Hematopoietic multipotent progenitor cell treated with erythropoietin and hydrocortisone succinate and interleukin-3 and kit ligand, for 6 days (in vitro differentiated cells): ENCODE measurements around the gene OR52K1.
"Not testable (repeated sequence)": the region's sequence is repeated elsewhere in the genome, so short reads cannot be mapped to it uniquely, and the experiment has no call there.

Experiments used
- DNase-seq: peaks from one replicate; pipeline ENCODE4 v3.0.0-alpha.2; 2015

Gene OR52K1

DNA sequence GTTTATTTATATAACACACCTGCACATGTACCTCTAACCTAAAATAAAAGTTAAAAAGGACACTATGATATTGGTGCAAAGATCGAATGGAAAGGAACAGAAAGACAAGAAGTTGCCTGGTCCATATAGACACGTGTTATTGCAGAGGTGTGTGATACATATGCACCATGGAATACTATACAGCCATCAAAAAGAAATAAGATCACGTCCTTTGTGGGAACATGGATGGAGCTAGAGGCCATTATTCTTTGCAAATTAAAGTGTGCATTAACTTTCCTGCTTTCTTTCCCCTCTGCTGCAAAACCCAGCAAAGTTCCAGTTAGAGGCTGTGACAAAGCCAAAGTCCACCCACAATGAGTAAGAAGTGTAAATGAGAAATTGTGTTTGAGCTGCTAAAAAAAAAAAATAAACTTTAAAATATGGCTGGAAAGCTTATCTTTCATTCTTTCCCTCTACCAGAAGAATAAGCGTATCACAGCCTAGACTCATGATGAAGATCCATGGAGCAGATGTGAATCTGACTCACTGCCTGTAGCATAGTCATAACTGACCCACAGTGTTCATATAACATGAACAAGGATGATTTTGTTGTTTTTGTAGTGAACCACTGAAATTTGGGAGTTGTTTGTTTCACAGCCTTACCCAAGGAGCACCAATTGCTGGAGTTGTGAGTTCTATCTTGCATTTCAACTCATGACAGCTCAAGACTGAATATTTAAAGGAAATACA, 9.6 kb downstream of the OR52K1 start:
- no peak for DNase-seq

DNA sequence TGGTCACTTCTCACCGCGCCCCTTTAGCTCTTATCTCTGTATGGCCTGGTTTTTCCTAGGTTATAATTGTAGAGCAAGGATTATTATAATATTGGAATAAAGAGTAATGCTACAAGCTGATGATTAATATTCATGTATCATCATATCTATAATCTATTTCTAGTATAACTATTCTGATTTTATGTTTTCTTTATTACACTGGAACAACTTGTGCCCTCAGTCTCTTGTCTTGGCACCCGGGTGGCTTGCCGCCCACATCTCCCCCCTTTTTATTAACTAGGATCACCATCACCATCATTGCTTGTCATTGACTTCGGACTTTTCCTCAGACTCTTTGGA, 11.0 kb downstream of the OR52K1 start:
- DNase-seq: no peak

DNA sequence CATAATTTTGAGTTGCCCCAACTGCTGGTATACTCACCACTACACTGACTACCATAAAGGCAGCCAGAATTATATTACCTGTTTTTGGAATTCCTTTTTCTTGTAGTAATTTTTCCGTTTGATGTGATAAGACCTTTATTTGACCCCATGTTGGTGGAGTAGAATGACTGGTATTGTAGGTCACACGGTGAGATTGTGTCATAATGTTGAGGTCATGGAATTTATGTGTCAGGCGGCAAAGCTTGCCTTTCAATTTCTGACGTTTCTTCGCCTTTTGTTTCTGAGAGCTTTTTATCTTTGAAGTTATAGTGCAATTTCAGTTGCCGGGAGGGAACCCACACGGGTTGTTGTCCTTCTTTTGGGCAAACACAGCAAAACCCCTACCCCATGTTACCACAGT, 13.0 kb downstream of the OR52K1 start:
- no peak for DNase-seq

DNA sequence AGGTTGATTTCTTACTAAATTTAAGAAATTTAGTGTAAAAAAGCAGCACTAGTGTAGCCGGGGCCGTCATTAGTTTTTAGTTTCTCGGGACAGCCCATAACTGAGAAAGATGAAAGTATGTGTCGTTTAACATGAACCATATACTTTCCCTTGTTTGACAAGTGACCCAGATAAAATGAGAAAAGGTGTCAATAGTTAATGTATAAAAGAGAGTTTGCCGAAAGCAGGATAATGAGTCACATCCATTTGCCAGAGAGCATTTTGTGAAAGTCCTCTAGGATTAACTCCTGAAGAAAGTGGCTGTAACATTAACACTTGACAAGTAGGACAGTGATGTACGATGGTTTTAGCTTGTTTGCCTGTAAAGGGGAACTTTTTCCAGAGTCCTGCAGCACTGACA, 13.5 kb downstream of the OR52K1 start:
- no peak for DNase-seq

DNA sequence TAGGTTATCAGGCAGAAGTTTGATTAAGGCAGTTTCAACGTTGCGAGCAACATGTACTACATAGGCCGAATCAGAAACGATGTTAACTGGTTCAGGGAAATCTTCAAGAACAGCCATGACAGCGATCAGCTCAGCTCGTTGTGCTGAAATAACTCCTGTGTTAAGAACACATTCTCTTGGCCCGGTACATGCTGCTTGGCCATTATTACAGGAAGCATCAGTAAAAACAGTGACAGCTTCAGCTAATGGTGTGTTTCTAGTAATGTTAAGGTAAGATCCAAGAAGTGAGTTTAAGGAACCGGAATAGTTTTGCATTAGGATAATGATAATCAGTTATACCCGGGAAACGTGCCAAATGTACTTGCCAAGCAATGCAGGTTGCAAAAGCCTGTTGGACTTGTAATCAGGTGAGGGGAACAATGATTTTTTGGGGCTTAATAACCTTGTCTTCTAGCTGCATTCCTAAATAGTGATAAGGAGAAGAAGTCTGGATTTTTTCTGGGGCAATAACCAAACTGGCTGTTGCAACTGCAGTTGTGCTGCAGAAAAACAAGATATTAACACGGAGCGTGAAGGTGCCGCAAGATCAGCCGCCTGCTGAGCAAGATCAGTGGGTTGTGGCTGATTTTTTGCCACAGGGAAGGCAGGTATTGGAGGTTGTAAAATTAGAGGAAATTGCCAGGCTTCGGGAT, 14.3 kb downstream of the OR52K1 start:
- no peak for DNase-seq

DNA sequence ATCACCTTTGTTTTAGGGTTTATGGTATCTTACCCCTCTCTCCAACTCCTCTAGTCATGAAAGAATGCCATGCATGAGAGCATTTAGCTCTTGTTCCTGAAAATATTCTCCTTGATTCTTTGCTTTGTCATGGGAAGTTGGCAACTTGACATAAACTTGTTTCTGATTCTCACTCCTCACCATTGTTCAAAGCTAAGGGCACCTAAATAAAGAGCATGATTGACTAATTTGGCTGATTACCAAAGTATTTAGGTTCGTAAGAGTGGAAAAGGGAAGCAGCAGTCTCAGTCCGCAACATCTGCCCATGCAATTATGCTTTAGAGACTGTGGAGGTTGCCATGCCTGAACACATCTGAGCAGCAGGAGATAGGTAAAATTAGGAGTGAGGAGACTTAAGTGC, 26.4 kb downstream of the OR52K1 start:
- DNase-seq: peak; percentile 5

DNA sequence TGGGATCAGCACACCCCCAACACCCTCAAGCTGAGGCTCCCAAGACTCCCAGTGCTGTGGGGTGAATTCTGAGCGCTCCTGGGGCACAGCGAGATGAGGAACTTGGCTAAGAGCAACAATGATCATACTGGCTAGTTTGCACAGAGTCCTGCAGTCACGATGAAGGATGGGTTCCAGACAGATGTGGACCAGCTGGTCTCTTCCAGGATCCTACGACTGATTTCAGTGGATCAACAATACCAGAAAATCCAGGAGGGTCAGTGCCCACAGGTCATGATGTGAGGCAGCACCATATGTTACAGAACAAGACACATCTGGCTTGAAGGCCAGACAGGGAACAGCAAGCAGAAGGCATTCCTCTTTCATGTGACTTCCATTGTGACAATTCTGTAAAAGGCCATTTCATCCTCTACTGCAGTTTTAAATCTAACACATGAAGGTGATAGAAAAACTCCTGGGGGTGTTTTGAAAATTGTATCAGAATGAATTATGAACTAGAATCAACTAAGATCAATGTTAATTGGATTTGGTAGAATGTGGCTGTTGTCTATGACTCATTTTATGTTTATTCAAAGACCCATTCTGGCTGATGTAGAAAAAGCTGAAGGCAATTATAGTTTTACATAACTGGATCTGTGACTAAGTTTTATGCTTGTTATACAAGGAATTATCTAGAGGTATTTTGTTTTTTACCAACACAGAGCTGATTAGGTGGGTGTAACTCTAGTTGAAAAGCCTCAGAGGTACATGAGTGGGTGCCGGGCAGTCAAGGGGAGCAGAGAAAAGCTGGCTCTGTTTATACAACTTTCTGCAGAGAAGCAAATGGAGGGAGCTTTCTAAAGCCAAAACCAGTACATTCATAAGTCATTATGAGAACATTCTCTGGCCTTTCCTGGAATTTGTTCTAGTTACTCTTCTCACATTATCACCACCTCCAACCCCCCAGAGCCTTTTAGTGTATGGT, 29.1 kb downstream of the OR52K1 start:
- DNase-seq: no peak

DNA sequence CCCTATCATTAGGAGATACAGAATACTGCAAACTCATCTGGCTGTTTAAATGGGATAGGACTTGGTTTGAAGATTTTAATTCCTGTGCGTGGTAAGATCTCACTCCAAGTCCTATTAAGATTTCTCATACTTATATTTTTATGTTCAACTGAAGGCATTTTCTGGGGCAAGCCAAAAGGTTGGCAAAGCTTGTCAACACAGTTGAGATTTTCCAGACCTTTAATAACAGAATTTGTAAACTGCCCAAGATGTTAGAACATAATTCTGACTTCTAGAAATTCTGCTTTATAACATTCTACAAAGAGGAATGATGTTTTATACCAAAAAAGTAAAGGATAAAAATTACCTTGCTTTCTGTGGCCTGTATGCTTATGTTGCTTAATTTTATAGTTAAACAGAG, 31.8 kb downstream of the OR52K1 start:
- DNase-seq: no peak

DNA sequence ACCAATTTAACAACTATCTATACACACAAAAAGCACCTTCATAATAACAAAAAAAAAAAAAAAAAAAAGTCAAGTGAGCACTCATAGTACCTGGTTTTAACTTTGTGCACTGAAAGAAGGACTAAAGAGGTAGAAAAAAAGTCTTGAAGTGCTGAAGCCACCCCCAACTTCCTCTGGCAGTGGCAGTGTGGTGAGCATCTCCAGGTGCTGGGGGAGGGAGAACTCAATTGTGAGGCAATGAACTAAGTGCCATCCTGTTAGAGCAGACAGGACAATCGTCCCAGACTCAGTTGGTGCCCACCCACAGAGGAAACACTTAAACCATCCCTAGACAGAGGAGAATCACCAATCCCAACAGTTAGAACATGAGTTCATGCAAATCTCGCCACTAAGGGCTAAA, 39.9 kb downstream of the OR52K1 start:
- DNase-seq: no peak

DNA sequence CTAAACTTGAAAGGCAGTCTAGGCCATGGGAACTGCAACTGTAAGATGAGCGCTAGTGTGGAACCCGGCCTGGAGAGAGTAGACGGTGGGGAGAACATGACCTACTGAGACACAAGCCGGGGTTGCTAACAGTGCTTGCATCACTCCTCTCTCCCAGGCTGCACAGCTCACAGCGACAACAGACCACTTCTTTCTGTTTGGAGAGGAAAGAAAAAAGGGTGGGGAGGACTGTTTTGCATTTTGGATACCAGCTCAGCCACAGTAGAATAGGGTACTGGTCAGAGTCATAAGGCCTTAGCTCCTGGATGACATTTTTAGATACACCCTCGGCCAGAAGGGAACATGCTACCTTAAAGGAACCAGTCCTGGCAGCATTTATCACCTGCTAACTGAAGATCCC, 40.3 kb downstream of the OR52K1 start:
- no peak for DNase-seq

DNA sequence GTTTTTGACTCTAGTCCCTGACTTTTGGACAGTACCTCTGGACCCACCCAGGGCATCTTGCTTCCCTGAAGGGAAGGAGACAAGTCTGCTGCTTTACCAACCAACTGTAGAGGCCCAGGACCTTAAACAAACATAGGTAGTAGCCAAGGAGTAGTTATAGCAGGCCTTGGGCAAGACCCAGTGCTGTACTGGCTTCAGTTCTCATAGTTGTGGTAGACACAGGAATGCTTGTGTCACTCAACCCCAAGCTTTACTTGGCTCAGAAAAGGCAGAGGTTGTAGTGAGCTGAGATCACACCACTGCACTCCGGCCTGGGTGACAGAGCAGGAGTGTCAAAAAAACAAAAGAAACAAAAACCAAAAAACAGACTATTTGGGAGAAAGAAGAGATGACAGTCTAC, 41.2 kb downstream of the OR52K1 start:
- DNase-seq: no peak

DNA sequence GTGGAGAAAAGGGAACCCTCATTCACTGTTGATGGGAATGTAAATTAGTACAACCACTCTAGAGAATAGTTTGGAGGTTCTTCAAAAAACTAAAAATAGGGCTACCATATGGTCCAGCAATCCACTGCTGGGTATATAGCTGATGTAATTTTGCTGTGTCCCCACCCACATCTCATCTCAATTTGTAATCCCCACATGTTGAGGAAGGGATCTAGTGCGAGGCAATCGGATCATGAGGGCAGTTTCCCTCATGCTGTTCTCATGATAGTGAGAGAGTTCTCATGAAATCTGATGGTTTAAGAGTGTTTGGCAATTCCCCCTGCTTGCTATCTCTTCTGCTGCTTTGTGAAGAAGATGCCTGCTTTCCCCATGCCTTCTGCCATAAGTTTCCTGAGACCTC, 45.5 kb downstream of the OR52K1 start:
- DNase-seq: no peak

DNA sequence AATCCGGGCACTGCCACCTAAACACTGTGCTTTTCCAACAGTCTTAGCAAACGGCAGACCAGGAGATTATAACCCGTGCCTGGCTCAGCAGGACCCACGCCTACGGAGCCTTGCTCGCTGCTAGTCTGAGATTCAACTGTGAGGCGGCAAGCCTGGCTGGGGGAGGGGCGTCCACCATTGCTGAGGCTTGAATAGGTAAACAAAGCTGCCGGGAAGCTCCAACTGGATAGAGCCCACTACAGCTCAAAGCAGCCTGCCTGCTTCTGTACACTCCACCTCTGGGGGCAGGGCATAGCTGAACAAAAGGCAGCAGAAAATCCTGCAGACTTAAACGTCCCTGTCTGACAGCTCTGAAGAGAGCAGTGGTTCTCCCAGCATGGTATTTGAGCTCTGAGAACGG, 49.2 kb downstream of the OR52K1 start:
- DNase-seq: not testable (repeated sequence)

DNA sequence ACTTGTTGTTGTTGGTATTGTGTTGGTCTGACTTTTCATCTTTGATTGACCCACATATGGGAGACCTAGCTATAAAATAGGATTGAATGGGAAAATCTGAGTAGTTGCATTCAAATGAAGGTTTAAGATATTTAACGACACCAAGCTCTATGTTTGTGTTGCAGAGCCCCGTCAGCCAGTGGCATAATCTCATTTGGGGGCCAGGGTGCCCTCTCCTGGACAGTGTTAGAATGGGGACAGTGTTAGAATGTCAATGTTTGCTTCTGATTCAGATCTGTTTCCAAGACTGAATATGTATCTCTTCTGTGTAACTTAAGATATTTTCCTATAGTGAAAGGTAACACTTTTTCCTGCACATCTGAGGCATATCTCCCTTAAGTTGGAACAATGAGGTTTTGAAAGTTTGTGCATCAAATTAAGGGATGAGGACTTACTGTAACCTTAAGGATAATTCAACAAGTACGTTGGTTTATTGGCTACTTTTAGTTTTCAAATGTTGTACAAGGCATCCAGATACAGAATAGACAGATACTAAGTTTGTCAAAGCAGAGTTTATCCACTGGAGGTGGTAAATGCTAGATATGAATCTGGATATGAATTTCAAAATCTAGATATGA, 57.3 kb downstream of the OR52K1 start:
- DNase-seq: peak; percentile 72

DNA sequence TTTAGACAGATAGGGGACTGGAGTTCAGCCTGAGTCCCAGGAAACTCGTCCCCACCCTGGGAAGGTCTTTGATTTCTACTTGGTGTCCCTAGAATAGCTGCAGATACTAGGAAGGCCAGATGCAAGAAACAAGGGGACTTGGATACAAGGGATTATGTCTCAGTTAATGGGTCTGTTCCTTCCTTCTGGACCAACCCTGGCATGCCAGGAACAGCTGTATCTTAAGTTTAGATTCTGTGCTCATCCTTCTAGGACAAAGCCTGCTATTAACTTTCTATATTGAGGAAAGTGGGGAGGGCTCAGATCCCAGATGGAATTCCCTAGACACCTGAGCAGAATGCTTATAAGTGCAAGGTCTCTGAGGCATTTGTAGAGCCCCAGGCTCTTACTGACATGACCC, 58.6 kb downstream of the OR52K1 start:
- no peak for DNase-seq
